K562 (cell line): ENCODE measurements around the gene DGCR8. TPM values are rescaled to one million over a fixed set of nuclear protein-coding genes. Genes with fewer than 3 reads are reported as not detected.

ENCODE experiments used
- EWSR1 ChIP-seq: fragments of 450-650 bp; IDR thresholded peaks from 2 replicates; pipeline ENCODE4 v1.6.1; 2018; ENCODE audit warnings: borderline replicate concordance, mild to moderate bottlenecking, low read depth, moderate library complexity; ENCODE audit not compliant: partially characterized antibody
- LCOR ChIP-seq: sonication (generic); formaldehyde crosslinking; IDR thresholded peaks from 2 replicates; pipeline ENCODE4 v1.8.0; 2022; ENCODE audit warnings: mild to moderate bottlenecking, missing genetic modification reagents
- MAZ ChIP-seq, 2 experiments: fragments of 450-650 bp in 1 of 2; sonication (generic) in 1 of 2; formaldehyde crosslinking; IDR thresholded peaks in 1 of 2; conservative IDR thresholded peaks in 1 of 2; 2 replicates each; pipeline versions ENCODE4 v1.4.0 to v1.5.0; 2020; ENCODE audit warnings: mild to moderate bottlenecking in 1 of 2, missing genetic modification reagents in 1 of 2
- RBM34 ChIP-seq: fragments of 200-400 bp; formaldehyde crosslinking; IDR thresholded peaks from 2 replicates; pipeline ENCODE4 v1.6.1; 2018; ENCODE audit warnings: low read length, borderline replicate concordance; ENCODE audit not compliant: insufficient read depth
- RUNX1 ChIP-seq: sonication (generic); IDR thresholded peaks from 2 replicates; pipeline ENCODE4 v1.6.1; 2016; ENCODE audit warnings: antibody characterized with exemption, low read depth
- SAP30 ChIP-seq: fragments of 200-600 bp; sonication (generic); IDR thresholded peaks from 2 replicates; pipeline ENCODE4 v1.6.1; 2012; ENCODE audit warnings: borderline replicate concordance, low read depth, mild to moderate bottlenecking, moderate library complexity, low read length, control low read depth, inconsistent platforms; ENCODE audit not compliant: insufficient read depth, poor library complexity, severe bottlenecking
- ZNF253 ChIP-seq: fragments of 250-450 bp; sonication (Bioruptor Pico); conservative IDR thresholded peaks from 2 replicates; pipeline ENCODE4 v1.6.1; 2021; ENCODE audit warnings: mild to moderate bottlenecking
- ZNF507 ChIP-seq: conservative IDR thresholded peaks from 2 replicates; pipeline ENCODE4 v1.6.1; 2017; ENCODE audit warnings: missing genetic modification characterization, missing compliant biosample characterization
- polyA plus RNA-seq, 8 experiments: library from polyadenylated mRNA; depleted of rRNA in 4 of 8; stranded (reverse) in 5 of 8; unstranded in 3 of 8; fragments of >200 nt; fragmentation: Nextera tagmentation in 2 of 8; fragmentation: Illumina TruSeq in 1 of 8; extraction: Ambion mirVana in 2 of 8; extraction: Trizol in 1 of 8; gene quantifications; 2 replicates each; pipeline versions ENCODE4 v1.2.1 to v1.2.3, GENCODE V29; 2011 to 2014; ENCODE audit warnings: inconsistent platforms in 1 of 8, missing spikeins in 1 of 8
- total RNA-seq, 7 experiments: library from RNA; depleted of rRNA in 6 of 7; stranded (reverse); fragments of >200 nt in 6 of 7; fragmentation: Illumina TruSeq in 2 of 7; extraction: Trizol in 2 of 7; gene quantifications; 2 replicates each; pipeline versions ENCODE4 v1.2.1 to v1.2.3, GENCODE V29; 2011 to 2021; ENCODE audit warnings: low replicate concordance in 1 of 7
- TF ChIP-seq, protein P1 (sequence below): fragments of 450-650 bp; formaldehyde crosslinking; IDR thresholded peaks from 2 replicates; pipeline ENCODE4 v1.4.0; 2020; ENCODE audit warnings: mild to moderate bottlenecking
- TF ChIP-seq, protein P2 (sequence below), 3 experiments: fragments of 200-800 bp in 1 of 3; fragments of 250-450 bp in 1 of 3; fragments of 450-650 bp in 1 of 3; sonication (Bioruptor Pico) in 1 of 3; sonication (Bioruptor generic) in 1 of 3; formaldehyde crosslinking in 1 of 3; IDR thresholded peaks; 2 replicates each; pipeline versions ENCODE4 v1.6.1 to v1.8.0; 2016 to 2022; ENCODE audit warnings: mild to moderate bottlenecking in 2 of 3, missing genetic modification characterization in 2 of 3, missing compliant biosample characterization in 1 of 3, moderate library complexity in 1 of 3
- TF ChIP-seq, protein P3 (sequence below): fragments of 250-450 bp; sonication (Bioruptor Pico); IDR thresholded peaks from 2 replicates; pipeline ENCODE4 v1.8.0; 2022; ENCODE audit warnings: moderate library complexity, mild to moderate bottlenecking, inconsistent platforms
- TF ChIP-seq, protein P4 (sequence below): fragments of 200-800 bp; sonication (Bioruptor generic); IDR thresholded peaks from 2 replicates; pipeline ENCODE4 v1.6.1; 2017; ENCODE audit warnings: missing genetic modification characterization, missing compliant biosample characterization
- TF ChIP-seq, protein P5 (sequence below): fragments of 450-650 bp; IDR thresholded peaks from 2 replicates; pipeline ENCODE4 v1.6.1; 2016; ENCODE audit warnings: mild to moderate bottlenecking
- TF ChIP-seq, protein P6 (sequence below): fragments of 250-450 bp; sonication (Bioruptor Pico); IDR thresholded peaks from 2 replicates; pipeline ENCODE4 v1.9.0; 2021; ENCODE audit warnings: mild to moderate bottlenecking

Gene DGCR8
- total and polyA plus RNA-seq, 9 of the 15 experiments (the other 6 are each of a cell fraction or from before 2014, with no cell fraction given), result 5.9 to 144 (median 80.1) TPM

DNA sequence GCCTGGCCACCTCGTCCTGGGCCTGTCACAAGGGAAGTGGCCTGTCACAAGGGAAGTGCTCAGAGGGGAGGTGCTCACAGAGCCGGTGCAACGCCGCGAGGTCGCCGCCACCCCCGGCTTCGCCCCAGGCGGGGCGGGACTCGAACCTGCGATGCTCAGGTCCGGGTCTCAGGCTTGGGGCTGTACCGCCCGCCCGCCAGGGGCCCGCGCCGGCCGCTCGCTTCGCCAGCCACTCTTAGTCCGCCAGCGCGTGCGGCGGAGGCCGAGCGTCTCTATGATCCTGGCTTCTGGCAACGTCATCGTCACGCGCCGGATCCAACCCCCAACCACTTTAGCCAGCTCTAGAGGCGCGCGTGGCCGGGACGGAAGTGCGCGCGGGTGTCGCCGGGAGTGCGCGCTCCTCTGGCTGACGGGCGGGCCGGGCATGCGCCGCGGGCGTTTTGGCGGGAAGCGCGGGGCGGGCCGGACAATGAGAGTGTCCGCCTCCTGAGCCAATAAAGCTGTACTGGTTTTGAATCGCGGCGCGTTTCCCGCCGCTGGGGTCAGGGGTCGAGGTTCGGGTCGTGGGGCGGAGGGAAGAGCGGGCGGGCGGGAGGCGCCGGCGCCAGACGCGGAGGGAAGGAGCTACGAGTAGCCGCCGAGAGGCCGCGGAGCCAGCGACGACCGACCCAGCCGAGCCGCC is 37.1 kb downstream of the DGCR8 start, which contains the start of gene TRMT2A (continued):
- TF ChIP-seq, protein P1, sequence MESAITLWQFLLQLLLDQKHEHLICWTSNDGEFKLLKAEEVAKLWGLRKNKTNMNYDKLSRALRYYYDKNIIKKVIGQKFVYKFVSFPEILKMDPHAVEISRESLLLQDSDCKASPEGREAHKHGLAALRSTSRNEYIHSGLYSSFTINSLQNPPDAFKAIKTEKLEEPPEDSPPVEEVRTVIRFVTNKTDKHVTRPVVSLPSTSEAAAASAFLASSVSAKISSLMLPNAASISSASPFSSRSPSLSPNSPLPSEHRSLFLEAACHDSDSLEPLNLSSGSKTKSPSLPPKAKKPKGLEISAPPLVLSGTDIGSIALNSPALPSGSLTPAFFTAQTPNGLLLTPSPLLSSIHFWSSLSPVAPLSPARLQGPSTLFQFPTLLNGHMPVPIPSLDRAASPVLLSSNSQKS (CRISPR knock-in tag), result no peak
- no peak for TF ChIP-seq EWSR1
- TF ChIP-seq ZNF253 (CRISPR knock-in tag), result no peak
- TF ChIP-seq, protein P2, sequence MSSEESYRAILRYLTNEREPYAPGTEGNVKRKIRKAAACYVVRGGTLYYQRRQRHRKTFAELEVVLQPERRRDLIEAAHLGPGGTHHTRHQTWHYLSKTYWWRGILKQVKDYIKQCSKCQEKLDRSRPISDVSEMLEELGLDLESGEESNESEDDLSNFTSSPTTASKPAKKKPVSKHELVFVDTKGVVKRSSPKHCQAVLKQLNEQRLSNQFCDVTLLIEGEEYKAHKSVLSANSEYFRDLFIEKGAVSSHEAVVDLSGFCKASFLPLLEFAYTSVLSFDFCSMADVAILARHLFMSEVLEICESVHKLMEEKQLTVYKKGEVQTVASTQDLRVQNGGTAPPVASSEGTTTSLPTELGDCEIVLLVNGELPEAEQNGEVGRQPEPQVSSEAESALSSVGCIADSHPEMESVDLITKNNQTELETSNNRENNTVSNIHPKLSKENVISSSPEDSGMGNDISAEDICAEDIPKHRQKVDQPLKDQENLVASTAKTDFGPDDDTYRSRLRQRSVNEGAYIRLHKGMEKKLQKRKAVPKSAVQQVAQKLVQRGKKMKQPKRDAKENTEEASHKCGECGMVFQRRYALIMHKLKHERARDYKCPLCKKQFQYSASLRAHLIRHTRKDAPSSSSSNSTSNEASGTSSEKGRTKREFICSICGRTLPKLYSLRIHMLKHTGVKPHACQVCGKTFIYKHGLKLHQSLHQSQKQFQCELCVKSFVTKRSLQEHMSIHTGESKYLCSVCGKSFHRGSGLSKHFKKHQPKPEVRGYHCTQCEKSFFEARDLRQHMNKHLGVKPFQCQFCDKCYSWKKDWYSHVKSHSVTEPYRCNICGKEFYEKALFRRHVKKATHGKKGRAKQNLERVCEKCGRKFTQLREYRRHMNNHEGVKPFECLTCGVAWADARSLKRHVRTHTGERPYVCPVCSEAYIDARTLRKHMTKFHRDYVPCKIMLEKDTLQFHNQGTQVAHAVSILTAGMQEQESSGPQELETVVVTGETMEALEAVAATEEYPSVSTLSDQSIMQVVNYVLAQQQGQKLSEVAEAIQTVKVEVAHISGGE (CRISPR knock-in tag; IDR thresholded peaks at IDR 0.05), result peak in 1 of 3 experiments; percentile 35; a peak in 1 of 6 replicates
- no peak for TF ChIP-seq ZNF507 (tag)
- TF ChIP-seq, protein P3, sequence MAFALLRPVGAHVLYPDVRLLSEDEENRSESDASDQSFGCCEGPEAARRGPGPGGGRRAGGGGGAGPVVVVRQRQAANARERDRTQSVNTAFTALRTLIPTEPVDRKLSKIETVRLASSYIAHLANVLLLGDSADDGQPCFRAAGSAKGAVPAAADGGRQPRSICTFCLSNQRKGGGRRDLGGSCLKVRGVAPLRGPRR (CRISPR knock-in tag), result no peak
- no peak for TF ChIP-seq RUNX1
- TF ChIP-seq, protein P4, sequence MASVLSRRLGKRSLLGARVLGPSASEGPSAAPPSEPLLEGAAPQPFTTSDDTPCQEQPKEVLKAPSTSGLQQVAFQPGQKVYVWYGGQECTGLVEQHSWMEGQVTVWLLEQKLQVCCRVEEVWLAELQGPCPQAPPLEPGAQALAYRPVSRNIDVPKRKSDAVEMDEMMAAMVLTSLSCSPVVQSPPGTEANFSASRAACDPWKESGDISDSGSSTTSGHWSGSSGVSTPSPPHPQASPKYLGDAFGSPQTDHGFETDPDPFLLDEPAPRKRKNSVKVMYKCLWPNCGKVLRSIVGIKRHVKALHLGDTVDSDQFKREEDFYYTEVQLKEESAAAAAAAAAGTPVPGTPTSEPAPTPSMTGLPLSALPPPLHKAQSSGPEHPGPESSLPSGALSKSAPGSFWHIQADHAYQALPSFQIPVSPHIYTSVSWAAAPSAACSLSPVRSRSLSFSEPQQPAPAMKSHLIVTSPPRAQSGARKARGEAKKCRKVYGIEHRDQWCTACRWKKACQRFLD (CRISPR knock-in tag), result no peak
- TF ChIP-seq LCOR, result no peak
- TF ChIP-seq, protein P5, sequence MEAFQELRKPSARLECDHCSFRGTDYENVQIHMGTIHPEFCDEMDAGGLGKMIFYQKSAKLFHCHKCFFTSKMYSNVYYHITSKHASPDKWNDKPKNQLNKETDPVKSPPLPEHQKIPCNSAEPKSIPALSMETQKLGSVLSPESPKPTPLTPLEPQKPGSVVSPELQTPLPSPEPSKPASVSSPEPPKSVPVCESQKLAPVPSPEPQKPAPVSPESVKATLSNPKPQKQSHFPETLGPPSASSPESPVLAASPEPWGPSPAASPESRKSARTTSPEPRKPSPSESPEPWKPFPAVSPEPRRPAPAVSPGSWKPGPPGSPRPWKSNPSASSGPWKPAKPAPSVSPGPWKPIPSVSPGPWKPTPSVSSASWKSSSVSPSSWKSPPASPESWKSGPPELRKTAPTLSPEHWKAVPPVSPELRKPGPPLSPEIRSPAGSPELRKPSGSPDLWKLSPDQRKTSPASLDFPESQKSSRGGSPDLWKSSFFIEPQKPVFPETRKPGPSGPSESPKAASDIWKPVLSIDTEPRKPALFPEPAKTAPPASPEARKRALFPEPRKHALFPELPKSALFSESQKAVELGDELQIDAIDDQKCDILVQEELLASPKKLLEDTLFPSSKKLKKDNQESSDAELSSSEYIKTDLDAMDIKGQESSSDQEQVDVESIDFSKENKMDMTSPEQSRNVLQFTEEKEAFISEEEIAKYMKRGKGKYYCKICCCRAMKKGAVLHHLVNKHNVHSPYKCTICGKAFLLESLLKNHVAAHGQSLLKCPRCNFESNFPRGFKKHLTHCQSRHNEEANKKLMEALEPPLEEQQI, result no peak
- no peak for TF ChIP-seq SAP30
- TF ChIP-seq MAZ (CRISPR knock-in tag; conservative IDR thresholded peaks at IDR 0.05 in 1 of 2, IDR thresholded peaks at IDR 0.05 in 1 of 2), result peak; percentile 97 to 100
- no peak for TF ChIP-seq RBM34
- TF ChIP-seq, protein P6, sequence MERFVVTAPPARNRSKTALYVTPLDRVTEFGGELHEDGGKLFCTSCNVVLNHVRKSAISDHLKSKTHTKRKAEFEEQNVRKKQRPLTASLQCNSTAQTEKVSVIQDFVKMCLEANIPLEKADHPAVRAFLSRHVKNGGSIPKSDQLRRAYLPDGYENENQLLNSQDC (CRISPR knock-in tag), result peak; percentile 92
